Sigmoid colon (tissue), 7 donors: ENCODE measurements around the gene LUM. TPM values are rescaled to one million over a fixed set of nuclear protein-coding genes. Genes with fewer than 3 reads are reported as not detected.
"Not testable (repeated sequence)": the region's sequence is repeated elsewhere in the genome, so short reads cannot be mapped to it uniquely, and the experiment has no call there.

Experiments used
- DNase-seq: peaks from one replicate; pipeline ENCODE4 v3.0.0-alpha.2; 2019
- H3K27ac ChIP-seq, 4 donors: fragments of 200-600 bp; sonication (generic); one replicate each; pipeline ENCODE4 v1.5.1; 2016 to 2019; ENCODE audit warnings: mild to moderate bottlenecking in 1 of 4
- H3K27me3 ChIP-seq, 3 donors: fragments of 200-600 bp; sonication (generic); one replicate each; pipeline ENCODE4 v1.5.1; 2019; ENCODE audit warnings: mild to moderate bottlenecking in 1 of 3
- H3K36me3 ChIP-seq, 4 donors: fragments of 200-600 bp; sonication (generic); one replicate each; pipeline ENCODE4 v1.5.1; 2016 to 2019
- H3K4me1 ChIP-seq, 4 donors: fragments of 200-600 bp; sonication (generic); one replicate each; pipeline ENCODE4 v1.5.1; 2017 to 2019
- H3K4me3 ChIP-seq, 4 donors: fragments of 200-600 bp; sonication (generic); one replicate each; pipeline ENCODE4 v1.5.1; 2017 to 2019; ENCODE audit warnings: mild to moderate bottlenecking in 2 of 4, moderate library complexity in 1 of 4
- H3K9me3 ChIP-seq, 4 donors: fragments of 200-600 bp in 3 of 4; sonication (generic) in 3 of 4; one replicate each; pipeline versions ENCODE4 v1.5.1 to v1.6.1; 2013 to 2019
- EP300 ChIP-seq, 4 donors: sonication (generic); formaldehyde crosslinking; IDR thresholded peaks; one replicate each; pipeline ENCODE4 v1.6.1; 2017; ENCODE audit warnings: antibody characterized with exemption in 4 of 4
- POLR2A ChIP-seq, 2 donors: fragments of 450-650 bp; IDR thresholded peaks; one replicate each; pipeline ENCODE4 v1.6.1; 2016; ENCODE audit warnings: antibody characterized with exemption in 2 of 2, mild to moderate bottlenecking in 2 of 2, moderate library complexity in 2 of 2
- POLR2AphosphoS5 ChIP-seq, 4 donors: sonication (generic); formaldehyde crosslinking; IDR thresholded peaks; one replicate each; pipeline ENCODE4 v1.6.1; 2017; ENCODE audit warnings: antibody characterized with exemption in 4 of 4
- WGBS, 2 donors: extraction: QIAGEN DNeasy Blood & Tissue Kit; methylation state at CpG; one replicate each; pipeline ENCODE4 v1.1.7; 2013; 5-methylcytosine and 5-hydroxymethylcytosine counted together
- intact Hi-C: fragments of 100-400 bp; cut with DNase I; formaldehyde crosslinking; loops from one replicate; pipeline ENCODE4 v1.15.1; 2023
- polyA plus RNA-seq, 3 donors: library from polyadenylated mRNA; stranded (reverse); fragments of 200-250 nt; gene quantifications; one replicate each; pipeline ENCODE4 v1.2.3, GENCODE V29; 2013
- total RNA-seq, 4 donors: library from RNA; depleted of rRNA; stranded (reverse); fragments of >200 nt; gene quantifications; one replicate each; pipeline ENCODE4 v1.1.0, GENCODE V29; 2016
- TF ChIP-seq, protein P1 (sequence below), 4 experiments: fragments of 450-650 bp in 3 of 4; fragments of 200-600 bp in 1 of 4; IDR thresholded peaks; one replicate each; pipeline ENCODE4 v1.5.1; 2016 to 2019; ENCODE audit warnings: antibody characterized with exemption in 4 of 4, mild to moderate bottlenecking in 3 of 4, moderate library complexity in 2 of 4
- donor health status: healthy with polysubstance abuse.
- donor health status: Bipolar disorder and iron deficiency.
- donor health status: healthy.

The LUM gene
- total and polyA plus RNA-seq, 7 donors = 16.6 to 363 (median 88.4) TPM

DNA sequence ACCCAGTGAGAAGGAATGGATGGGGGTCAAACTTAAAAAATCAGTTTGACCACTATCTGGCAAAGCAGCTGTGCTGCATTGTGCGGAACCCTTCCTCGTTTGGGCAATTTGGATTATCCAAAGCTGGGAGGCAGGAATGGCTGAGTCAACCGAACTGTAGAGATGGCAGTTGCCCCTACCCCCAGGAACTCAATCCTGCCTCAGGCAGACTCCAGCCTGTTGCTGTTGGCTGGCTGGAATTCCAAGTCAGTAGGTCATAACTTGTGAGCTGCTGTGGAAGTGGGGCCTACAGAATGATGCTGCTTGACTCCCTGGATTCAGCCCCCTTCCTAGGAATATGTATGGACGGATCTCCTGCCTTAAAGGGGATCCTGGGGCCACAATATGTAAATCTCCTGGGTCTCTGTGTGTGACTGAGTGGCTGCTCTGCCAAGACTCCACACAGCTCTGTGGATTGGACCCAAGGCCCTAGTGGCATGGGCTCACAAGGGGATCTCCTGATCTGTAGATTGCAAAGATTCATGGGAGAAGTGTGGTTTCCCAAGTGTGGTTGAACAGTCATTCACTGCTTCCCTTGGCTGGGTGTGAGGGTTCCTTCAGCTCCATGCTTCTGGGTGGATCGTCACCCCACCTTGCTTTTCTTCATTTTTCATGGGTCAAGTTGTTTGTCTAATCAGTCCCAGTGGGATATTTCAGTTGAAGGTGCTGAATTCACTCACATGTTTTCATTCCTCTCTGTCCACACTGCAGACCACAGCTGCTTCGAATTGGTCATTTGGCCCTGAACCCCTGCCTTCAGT, 19.2 kb downstream of the LUM start:
- intact Hi-C loops = no loop called here
- WGBS, 2 donors = 72 to 74% methylated on average over 6 of the region's 6 CpGs
- H3K9me3 ChIP-seq = peaks cover 0 to 5% (median 0%) of the 10 kb centered on the region in 4 donors
- DNase-seq = no peak
- no peak overlapping the region for H3K27ac ChIP-seq
- no peaks in the 10 kb centered on the region for H3K36me3 ChIP-seq
- no peak overlapping the region for H3K4me3 ChIP-seq
- TF ChIP-seq EP300 (IDR thresholded peaks at IDR 0.05) (no peak), POLR2AphosphoS5 (IDR thresholded peaks at IDR 0.05) (no peak), POLR2A (IDR thresholded peaks at IDR 0.05) (no peak)
- TF ChIP-seq, protein P1, sequence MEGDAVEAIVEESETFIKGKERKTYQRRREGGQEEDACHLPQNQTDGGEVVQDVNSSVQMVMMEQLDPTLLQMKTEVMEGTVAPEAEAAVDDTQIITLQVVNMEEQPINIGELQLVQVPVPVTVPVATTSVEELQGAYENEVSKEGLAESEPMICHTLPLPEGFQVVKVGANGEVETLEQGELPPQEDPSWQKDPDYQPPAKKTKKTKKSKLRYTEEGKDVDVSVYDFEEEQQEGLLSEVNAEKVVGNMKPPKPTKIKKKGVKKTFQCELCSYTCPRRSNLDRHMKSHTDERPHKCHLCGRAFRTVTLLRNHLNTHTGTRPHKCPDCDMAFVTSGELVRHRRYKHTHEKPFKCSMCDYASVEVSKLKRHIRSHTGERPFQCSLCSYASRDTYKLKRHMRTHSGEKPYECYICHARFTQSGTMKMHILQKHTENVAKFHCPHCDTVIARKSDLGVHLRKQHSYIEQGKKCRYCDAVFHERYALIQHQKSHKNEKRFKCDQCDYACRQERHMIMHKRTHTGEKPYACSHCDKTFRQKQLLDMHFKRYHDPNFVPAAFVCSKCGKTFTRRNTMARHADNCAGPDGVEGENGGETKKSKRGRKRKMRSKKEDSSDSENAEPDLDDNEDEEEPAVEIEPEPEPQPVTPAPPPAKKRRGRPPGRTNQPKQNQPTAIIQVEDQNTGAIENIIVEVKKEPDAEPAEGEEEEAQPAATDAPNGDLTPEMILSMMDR (IDR thresholded peaks at IDR 0.05) = no peak
- no peaks in the 10 kb centered on the region for H3K27me3 ChIP-seq
- H3K4me1 ChIP-seq = no peaks in the 10 kb centered on the region

DNA sequence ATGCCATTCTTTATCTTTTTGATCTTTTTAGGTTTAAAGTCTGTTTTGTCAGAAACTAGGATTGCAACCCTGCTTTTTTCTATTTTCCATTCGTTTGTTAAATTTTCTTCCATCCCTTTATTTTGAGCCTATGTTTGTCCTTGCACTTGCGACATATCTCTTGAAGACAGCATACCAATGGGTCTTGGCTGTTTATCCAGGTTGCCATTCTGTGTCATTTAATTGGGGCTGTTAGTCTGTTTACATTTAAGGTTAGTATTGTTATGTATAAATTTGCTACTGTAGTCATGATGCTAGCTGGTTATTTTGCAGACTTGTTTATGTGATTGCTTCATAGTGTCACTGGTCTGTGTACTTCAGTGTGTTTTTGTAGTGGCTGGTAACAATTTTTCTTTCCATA, 21.3 kb downstream of the LUM start:
- H3K9me3 ChIP-seq, H3K27me3 ChIP-seq, intact Hi-C loops, H3K36me3 ChIP-seq, H3K27ac ChIP-seq, H3K4me1 ChIP-seq, H3K4me3 ChIP-seq, DNase-seq: not testable (repeated sequence)
- 78 to 88% methylated on average over 2 of the region's 2 CpGs for WGBS, 2 donors

DNA sequence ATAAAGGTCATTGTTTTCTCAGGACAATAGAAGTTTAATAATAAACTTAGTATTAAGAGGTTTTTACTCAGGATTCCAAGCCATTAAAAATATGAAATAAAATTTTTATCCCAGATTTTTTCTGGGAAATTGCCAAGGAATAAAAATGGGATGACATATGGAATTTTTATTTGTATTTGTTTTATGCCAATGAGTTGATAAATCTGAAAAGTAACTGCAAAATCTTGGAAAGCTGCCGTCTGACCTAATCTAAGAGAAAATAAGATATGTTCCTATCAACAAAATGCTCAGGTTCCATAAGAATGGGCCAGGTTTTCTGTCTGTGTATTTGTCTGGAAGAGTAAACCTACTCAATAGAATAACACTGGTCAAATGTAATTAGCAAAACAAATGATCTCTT, 31.3 kb downstream of the LUM start:
- H3K27ac ChIP-seq = no peak overlapping the region
- 59 to 91% methylated on average over 1 of the region's 1 CpG for WGBS, 2 donors
- DNase-seq = no peak
- no peak for TF ChIP-seq POLR2AphosphoS5 (IDR thresholded peaks at IDR 0.05)
- TF ChIP-seq, protein P1 (IDR thresholded peaks at IDR 0.05) = no peak
- no peaks in the 10 kb centered on the region for H3K27me3 ChIP-seq
- H3K4me1 ChIP-seq = no peaks in the 10 kb centered on the region
- intact Hi-C loops = no loop called here
- H3K4me3 ChIP-seq = no peak overlapping the region
- no peaks in the 10 kb centered on the region for H3K9me3 ChIP-seq
- no peaks in the 10 kb centered on the region for H3K36me3 ChIP-seq

DNA sequence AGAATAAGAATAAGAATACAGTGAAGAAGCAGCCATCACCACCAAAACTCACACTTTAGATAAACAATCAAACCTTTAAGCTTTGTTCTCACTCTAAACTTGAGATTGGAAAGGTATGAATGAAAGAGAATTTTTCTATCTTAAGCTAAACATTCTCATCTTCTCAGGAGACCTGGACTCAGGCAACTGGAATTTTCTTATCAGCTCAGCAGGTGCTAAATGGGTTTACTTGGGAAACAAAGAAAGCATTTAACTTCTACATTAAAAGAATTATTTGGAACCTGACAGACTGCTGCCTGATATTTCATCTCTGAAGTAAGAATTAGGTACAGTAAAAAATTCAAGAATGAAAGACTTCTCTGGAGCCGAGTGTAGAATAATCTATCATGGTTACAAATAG, 32.8 kb downstream of the LUM start:
- Histone ChIP-seq H3K9me3 (no peaks in the 10 kb centered on the region), H3K4me3 (no peak overlapping the region), H3K27me3 (no peaks in the 10 kb centered on the region), H3K27ac (no peak overlapping the region), H3K4me1 (no peaks in the 10 kb centered on the region), H3K36me3 (no peaks in the 10 kb centered on the region)
- DNase-seq = no peak
- TF ChIP-seq, protein P1 (IDR thresholded peaks at IDR 0.05) = no peak
- TF ChIP-seq POLR2A (IDR thresholded peaks at IDR 0.05) (no peak), POLR2AphosphoS5 (IDR thresholded peaks at IDR 0.05) (no peak), EP300 (IDR thresholded peaks at IDR 0.05) (no peak)
- intact Hi-C loops = no loop called here
- 24 to 80% methylated on average over 1 of the region's 1 CpG for WGBS, 2 donors

DNA sequence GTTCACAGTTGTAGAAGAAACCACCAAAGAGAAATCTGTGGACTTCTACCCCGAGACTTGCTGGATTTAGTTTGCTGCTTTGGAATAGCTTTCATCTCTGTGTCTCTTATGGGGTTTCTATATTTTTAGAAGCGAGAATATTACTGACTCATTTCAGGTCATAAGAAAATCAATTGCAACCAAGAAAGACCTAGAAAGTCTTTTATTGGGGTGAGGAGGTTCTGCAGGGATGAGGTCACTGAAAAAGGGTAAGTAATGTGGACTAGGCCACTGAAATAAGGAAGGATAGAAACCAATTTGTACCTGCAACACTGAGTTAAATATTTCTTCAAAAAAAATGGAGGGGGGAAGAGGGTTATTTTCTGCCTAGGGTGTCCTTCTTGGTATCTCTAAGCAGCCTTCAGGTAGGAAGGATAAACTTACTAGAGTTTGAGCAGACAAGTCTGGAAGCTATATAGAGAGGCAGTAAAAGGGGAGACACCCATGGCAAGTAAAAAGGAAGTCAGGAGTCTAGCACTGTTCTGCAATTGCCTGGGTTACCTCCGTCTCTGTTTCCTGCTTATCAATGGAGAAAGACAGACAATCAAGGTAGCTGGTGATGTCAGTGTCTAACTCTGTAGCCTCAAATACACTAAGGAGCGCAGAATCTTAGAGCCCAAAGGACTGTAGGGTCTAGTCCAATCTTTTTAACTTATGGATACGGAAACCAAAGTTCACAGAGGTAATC, 33.9 kb downstream of the LUM start:
- no peak overlapping the region for H3K4me3 ChIP-seq
- no peaks in the 10 kb centered on the region for H3K27me3 ChIP-seq
- intact Hi-C loops = no loop called here
- WGBS, 2 donors = 79 to 84% methylated on average over 5 of the region's 5 CpGs
- no peaks in the 10 kb centered on the region for H3K9me3 ChIP-seq
- H3K27ac ChIP-seq = no peak overlapping the region
- no peak for DNase-seq
- TF ChIP-seq POLR2AphosphoS5 (IDR thresholded peaks at IDR 0.05) = no peak
- TF ChIP-seq, protein P1 (IDR thresholded peaks at IDR 0.05) = no peak
- no peak for TF ChIP-seq EP300 (IDR thresholded peaks at IDR 0.05)
- no peak for TF ChIP-seq POLR2A (IDR thresholded peaks at IDR 0.05)
- H3K4me1 ChIP-seq = no peaks in the 10 kb centered on the region
- no peaks in the 10 kb centered on the region for H3K36me3 ChIP-seq
